HG02610 (cell line): ENCODE results near the gene KIRREL1.

Source experiments
- ATAC-seq: cut with Tn5 transposase; IDR thresholded peaks from one replicate; pipeline ENCODE4 v1.9.1; 2021; ENCODE audit warnings: mild to moderate bottlenecking, moderate library complexity; ENCODE audit not compliant: unreplicated experiment

Gene KIRREL1

GRCh38 chr1:158062174-158062573 is 68.7 kb downstream of the KIRREL1 start:
- no peak for ATAC-seq

- no peak for ATAC-seq
Measured at GRCh38 chr1:158067662-158068061, 74.2 kb downstream of the KIRREL1 start.

- no peak for ATAC-seq
Measured at GRCh38 chr1:158068918-158069317, 75.5 kb downstream of the KIRREL1 start.

GRCh38 chr1:158071138-158071537 is 77.7 kb downstream of the KIRREL1 start:
- ATAC-seq: no peak

- no peak for ATAC-seq
Measured at GRCh38 chr1:158075078-158075477, 81.6 kb downstream of the KIRREL1 start.

GRCh38 chr1:158076441-158076840 is 83.0 kb downstream of the KIRREL1 start:
- no peak for ATAC-seq

GRCh38 chr1:158077411-158078256 is 84.2 kb downstream of the KIRREL1 start:
- ATAC-seq: no peak

GRCh38 chr1:158078569-158079080 is 85.2 kb downstream of the KIRREL1 start:
- no peak for ATAC-seq

GRCh38 chr1:158080066-158080465 is 86.6 kb downstream of the KIRREL1 start:
- ATAC-seq: no peak

- ATAC-seq: no peak
Measured at GRCh38 chr1:158084336-158084735, 90.9 kb downstream of the KIRREL1 start.

GRCh38 chr1:158084747-158085146 is 91.3 kb downstream of the KIRREL1 start:
- no peak for ATAC-seq

GRCh38 chr1:158087320-158087927 is 94.0 kb downstream of the KIRREL1 start:
- ATAC-seq: no peak

GRCh38 chr1:158089476-158089875 is 96.0 kb downstream of the KIRREL1 start:
- ATAC-seq: no peak

- ATAC-seq: no peak
Measured at GRCh38 chr1:158089925-158090637, 96.6 kb downstream of the KIRREL1 start.

- no peak for ATAC-seq
Measured at GRCh38 chr1:158093376-158093775, 99.9 kb downstream of the KIRREL1 start.

- ATAC-seq: no peak
Measured at GRCh38 chr1:158094571-158094970, 101.1 kb downstream of the KIRREL1 start.

- ATAC-seq: peak; percentile 55
Measured at GRCh38 chr1:158095737-158096335, 102.4 kb downstream of the KIRREL1 start.

- no peak for ATAC-seq
Measured at GRCh38 chr1:158098256-158098655, 104.8 kb downstream of the KIRREL1 start.

- ATAC-seq: no peak
Measured at GRCh38 chr1:158099185-158099584, 105.7 kb downstream of the KIRREL1 start.

GRCh38 chr1:158100498-158100897 is 107.1 kb downstream of the KIRREL1 start:
- ATAC-seq: no peak

GRCh38 chr1:158101455-158101854 is 108.0 kb downstream of the KIRREL1 start:
- ATAC-seq: no peak
